DOHH2 (cell line): ENCODE measurements around the gene SH3RF3.

ENCODE experiments used
- H3F3A ChIP-seq: fragments of 200-600 bp; sonication (generic), shearing (Covaris generic); 2 replicates; pipeline ENCODE4 v1.6.0; 2016; ENCODE audit warnings: antibody characterized with exemption, mild to moderate bottlenecking; ENCODE audit not compliant: control insufficient read depth, insufficient read depth
- H3K27ac ChIP-seq: fragments of 200-600 bp; sonication (generic); 2 replicates; pipeline ENCODE4 v1.5.1; 2014; ENCODE audit warnings: low read depth, mild to moderate bottlenecking, low read length, moderate library complexity
- H3K27me3 ChIP-seq: fragments of 200-600 bp; sonication (generic); 2 replicates; pipeline ENCODE4 v1.6.1; 2014; ENCODE audit warnings: mild to moderate bottlenecking, low read length, mixed read lengths; ENCODE audit not compliant: control insufficient read depth
- H3K36me3 ChIP-seq: fragments of 200-600 bp; sonication (generic); 2 replicates; pipeline ENCODE4 v1.6.1; 2014; ENCODE audit warnings: mild to moderate bottlenecking, low read length, moderate library complexity, mixed read lengths; ENCODE audit not compliant: control insufficient read depth
- H3K4me1 ChIP-seq: fragments of 200-600 bp; sonication (generic); 2 replicates; pipeline ENCODE4 v1.6.1; 2014; ENCODE audit warnings: mild to moderate bottlenecking, low read length, mixed read lengths; ENCODE audit not compliant: control insufficient read depth
- H3K4me2 ChIP-seq: fragments of 200-600 bp; sonication (generic); 2 replicates; pipeline ENCODE4 v1.6.0; 2014; ENCODE audit warnings: mild to moderate bottlenecking, low read length, moderate library complexity
- H3K4me3 ChIP-seq: fragments of 200-600 bp; sonication (generic); 2 replicates; pipeline ENCODE4 v1.5.1; 2014; ENCODE audit warnings: mild to moderate bottlenecking, low read length, mixed read lengths
- H3K79me2 ChIP-seq: fragments of 200-600 bp; sonication (generic); 2 replicates; pipeline ENCODE4 v1.6.1; 2014; ENCODE audit warnings: mild to moderate bottlenecking, low read length, mixed read lengths; ENCODE audit not compliant: control insufficient read depth
- H3K9me2 ChIP-seq: fragments of 200-600 bp; sonication (generic); replicated peaks from 2 replicates; pipeline ENCODE4 v1.6.1; 2014; ENCODE audit warnings: mild to moderate bottlenecking, low read length, mixed read lengths; ENCODE audit not compliant: control insufficient read depth
- H3K9me3 ChIP-seq: fragments of 200-600 bp; sonication (generic); 2 replicates; pipeline ENCODE4 v1.6.1; 2014; ENCODE audit warnings: antibody characterized with exemption, low read length, mixed read lengths; ENCODE audit not compliant: control insufficient read depth, insufficient read depth
- H4K20me1 ChIP-seq: fragments of 200-600 bp; sonication (generic); 2 replicates; pipeline ENCODE4 v1.6.0; 2014; ENCODE audit warnings: low read depth, mild to moderate bottlenecking, antibody characterized with exemption, low read length, moderate library complexity; ENCODE audit not compliant: control insufficient read depth, insufficient read depth
- EZH2phosphoT487 ChIP-seq: fragments of 200-600 bp; sonication (generic); IDR thresholded peaks from 2 replicates; pipeline ENCODE4 v1.6.1; 2017; ENCODE audit warnings: borderline replicate concordance, mild to moderate bottlenecking, antibody characterized with exemption, low read length, moderate library complexity, mixed read lengths
- TF ChIP-seq, protein P1 (sequence below): fragments of 200-600 bp; sonication (generic); IDR thresholded peaks from one replicate; pipeline ENCODE4 v1.5.1; 2014; ENCODE audit warnings: antibody characterized with exemption, mild to moderate bottlenecking, low read depth, low read length; ENCODE audit not compliant: poor library complexity, severe bottlenecking

The SH3RF3 gene

GRCh38 chr2:109448946-109449788 is 320.2 kb downstream of the SH3RF3 start:
- TF ChIP-seq, protein P1, sequence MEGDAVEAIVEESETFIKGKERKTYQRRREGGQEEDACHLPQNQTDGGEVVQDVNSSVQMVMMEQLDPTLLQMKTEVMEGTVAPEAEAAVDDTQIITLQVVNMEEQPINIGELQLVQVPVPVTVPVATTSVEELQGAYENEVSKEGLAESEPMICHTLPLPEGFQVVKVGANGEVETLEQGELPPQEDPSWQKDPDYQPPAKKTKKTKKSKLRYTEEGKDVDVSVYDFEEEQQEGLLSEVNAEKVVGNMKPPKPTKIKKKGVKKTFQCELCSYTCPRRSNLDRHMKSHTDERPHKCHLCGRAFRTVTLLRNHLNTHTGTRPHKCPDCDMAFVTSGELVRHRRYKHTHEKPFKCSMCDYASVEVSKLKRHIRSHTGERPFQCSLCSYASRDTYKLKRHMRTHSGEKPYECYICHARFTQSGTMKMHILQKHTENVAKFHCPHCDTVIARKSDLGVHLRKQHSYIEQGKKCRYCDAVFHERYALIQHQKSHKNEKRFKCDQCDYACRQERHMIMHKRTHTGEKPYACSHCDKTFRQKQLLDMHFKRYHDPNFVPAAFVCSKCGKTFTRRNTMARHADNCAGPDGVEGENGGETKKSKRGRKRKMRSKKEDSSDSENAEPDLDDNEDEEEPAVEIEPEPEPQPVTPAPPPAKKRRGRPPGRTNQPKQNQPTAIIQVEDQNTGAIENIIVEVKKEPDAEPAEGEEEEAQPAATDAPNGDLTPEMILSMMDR, result no peak
- TF ChIP-seq EZH2phosphoT487, result no peak
- Histone ChIP-seq H4K20me1 (no peaks in the 10 kb centered on the region), H3K27ac (no peak overlapping the region), H3K9me2 (no peaks in the 10 kb centered on the region), H3K9me3 (peaks cover 4% of the 10 kb centered on the region; the same call in 1 of the 2 replicates), H3K27me3 (no peaks in the 10 kb centered on the region), H3K36me3 (no peaks in the 10 kb centered on the region), H3K79me2 (no peaks in the 10 kb centered on the region), H3K4me3 (no peak overlapping the region), H3F3A (no peaks in the 10 kb centered on the region), H3K4me2 (no peak overlapping the region), H3K4me1 (no peaks in the 10 kb centered on the region)

GRCh38 chr2:109450574-109451273 is 321.7 kb downstream of the SH3RF3 start:
- Histone ChIP-seq H3K4me1 (no peaks in the 10 kb centered on the region), H3K36me3 (no peaks in the 10 kb centered on the region), H3K9me2 (no peaks in the 10 kb centered on the region), H4K20me1 (no peaks in the 10 kb centered on the region), H3K79me2 (no peaks in the 10 kb centered on the region), H3K27me3 (no peaks in the 10 kb centered on the region), H3K27ac (no peak overlapping the region), H3K4me2 (no peak overlapping the region), H3K9me3 (no peaks in the 10 kb centered on the region), H3F3A (no peaks in the 10 kb centered on the region), H3K4me3 (no peak overlapping the region)
- TF ChIP-seq, protein P1, result no peak
- TF ChIP-seq EZH2phosphoT487, result no peak

- Histone ChIP-seq H3K79me2 (no peaks in the 10 kb centered on the region), H4K20me1 (no peaks in the 10 kb centered on the region), H3K4me2 (no peak overlapping the region), H3K4me1 (no peaks in the 10 kb centered on the region), H3K9me2 (no peaks in the 10 kb centered on the region), H3K4me3 (no peak overlapping the region), H3F3A (no peaks in the 10 kb centered on the region), H3K9me3 (no peaks in the 10 kb centered on the region), H3K27me3 (no peaks in the 10 kb centered on the region; the same call in 1 of the 2 replicates), H3K27ac (no peak overlapping the region), H3K36me3 (no peaks in the 10 kb centered on the region)
- no peak for TF ChIP-seq EZH2phosphoT487
- TF ChIP-seq, protein P1, result no peak
Measured at GRCh38 chr2:109451671-109452070, 322.7 kb downstream of the SH3RF3 start.
